Right lobe of liver (tissue), 6 donors: Measurements from ENCODE around the gene PLA2G4F. TPM values are rescaled to one million over a fixed set of nuclear protein-coding genes. Genes with fewer than 3 reads are reported as not detected.

ENCODE experiments used
- ATAC-seq, 4 donors: fragments of 200-7000 bp; cut with Tn5 transposase; one replicate each; pipeline ENCODE4 v1.9.1; 2020; ENCODE audit warnings: mild to moderate bottlenecking in 4 of 4, moderate library complexity in 4 of 4
- DNase-seq, 3 donors: peaks; one replicate each; pipeline ENCODE4 v3.0.0-alpha.2; 2020
- H3K27ac ChIP-seq, 3 donors: fragments of 200-600 bp; one replicate each; pipeline ENCODE4 v1.8.0; 2022
- H3K27me3 ChIP-seq, 2 donors: fragments of 200-600 bp; one replicate each; pipeline ENCODE4 v1.8.0; 2022
- H3K36me3 ChIP-seq, 4 donors: fragments of 200-600 bp; sonication (generic) in 1 of 4; one replicate each; pipeline versions ENCODE4 v1.5.1 to v1.8.0; 2017 to 2022; ENCODE audit warnings: control low read depth in 1 of 4
- H3K4me1 ChIP-seq, 4 donors: fragments of 200-600 bp; sonication (generic) in 1 of 4; one replicate each; pipeline versions ENCODE4 v1.5.1 to v1.8.0; 2017 to 2022; ENCODE audit warnings: control low read depth in 1 of 4
- H3K4me3 ChIP-seq, 3 donors: fragments of 200-600 bp; one replicate each; pipeline ENCODE4 v1.8.0; 2022
- H3K9me3 ChIP-seq, 4 donors: fragments of 200-600 bp; sonication (generic) in 1 of 4; one replicate each; pipeline versions ENCODE4 v1.5.1 to v1.8.0; 2017 to 2022; ENCODE audit warnings: control low read depth in 1 of 4
- CTCF ChIP-seq, 4 donors: fragments of 200-600 bp in 3 of 4; fragments of 450-650 bp in 1 of 4; IDR thresholded peaks; one replicate each; pipeline versions ENCODE4 v1.5.1 to v1.8.0; 2016 to 2022; ENCODE audit warnings: antibody characterized with exemption in 4 of 4, mild to moderate bottlenecking in 2 of 4
- POLR2A ChIP-seq: fragments of 450-650 bp; IDR thresholded peaks from one replicate; pipeline ENCODE4 v1.6.1; 2017; ENCODE audit warnings: antibody characterized with exemption, mild to moderate bottlenecking
- WGBS: methylation state at CpG from one replicate; pipeline ENCODE4 v1.1.6; 2018; ENCODE audit warnings: low coverage, low lambda C conversion rate; ENCODE audit not compliant: insufficient coverage; ENCODE audit errors: missing lambda C conversion rate; 5-methylcytosine and 5-hydroxymethylcytosine counted together
- intact Hi-C, 2 donors: fragments of 100-400 bp; cut with DNase I; formaldehyde crosslinking; loops; one replicate each; pipeline versions ENCODE4 v1.11.2 to v1.14.1; 2022
- total RNA-seq, 6 experiments: library from RNA; depleted of rRNA in 2 of 6; stranded (reverse); fragments of >200 nt in 2 of 6; fragmentation: NEBNext Ultra II Directional in 3 of 6; extraction: Animal tissue kit (Norgen Biotek cat#: 25700) in 3 of 6; gene quantifications; one replicate each; pipeline versions ENCODE4 v1.1.0 to v1.2.4, GENCODE V29; 2016 to 2023
- donor health status: DM: no; HTN: yes; CAD: no.
- donor health status: DM: no; HTN: no; CAD: no.
- donor health status: DM: no; HTN: no; CAD: no.
- donor health status: DM: no; HTN: yes; CAD: no.
- donor health status: DM: no; HTN: yes; CAD: no.

PLA2G4F gene
- total RNA-seq, 6 experiments from 2014 or later, result not detected

GRCh38 chr15:42199126-42199525 lies 42.7 kb upstream of the PLA2G4F start:
- no peak for DNase-seq
- no peaks in the 10 kb centered on the region for H3K27me3 ChIP-seq
- H3K9me3 ChIP-seq, result no peaks in the 10 kb centered on the region
- no peak overlapping the region for H3K27ac ChIP-seq
- H3K36me3 ChIP-seq, result peaks cover 0 to 10% (median 0%) of the 10 kb centered on the region in 4 donors
- no peaks in the 10 kb centered on the region for H3K4me1 ChIP-seq
- 96% methylated on average over 5 of the region's 5 CpGs for WGBS
- TF ChIP-seq CTCF (IDR thresholded peaks at IDR 0.05) (no peak), POLR2A (no peak)
- intact Hi-C loops, result no loop called here
- H3K4me3 ChIP-seq, result no peak overlapping the region
- ATAC-seq, result no peak

GRCh38 chr15:42198516-42198915 lies 42.1 kb upstream of the PLA2G4F start:
- H3K4me1 ChIP-seq, result no peaks in the 10 kb centered on the region
- H3K36me3 ChIP-seq, result peaks cover 0 to 10% (median 0%) of the 10 kb centered on the region in 4 donors
- H3K4me3 ChIP-seq, result no peak overlapping the region
- no peaks in the 10 kb centered on the region for H3K9me3 ChIP-seq
- ATAC-seq (no peak), DNase-seq (no peak)
- no peaks in the 10 kb centered on the region for H3K27me3 ChIP-seq
- H3K27ac ChIP-seq, result no peak overlapping the region
- no peak for TF ChIP-seq POLR2A
- no peak for TF ChIP-seq CTCF (IDR thresholded peaks at IDR 0.05)
- WGBS, result 100% methylated on average over 1 of the region's 1 CpG
- intact Hi-C loops, result no loop called here

GRCh38 chr15:42194513-42194912 lies 38.1 kb upstream of the PLA2G4F start:
- no peak overlapping the region for H3K4me3 ChIP-seq
- H3K27me3 ChIP-seq, result no peaks in the 10 kb centered on the region
- peaks cover 0 to 24% (median 4%) of the 10 kb centered on the region in 4 donors for H3K36me3 ChIP-seq
- peaks cover 0 to 4% (median 0%) of the 10 kb centered on the region in 4 donors for H3K4me1 ChIP-seq
- H3K27ac ChIP-seq, result no peak overlapping the region
- DNase-seq (peak in 2 of 3 donors; percentile 52 to 69), ATAC-seq (peak; percentile 60 to 99 (median 84))
- H3K9me3 ChIP-seq, result no peaks in the 10 kb centered on the region
- TF ChIP-seq POLR2A, result no peak
- no peak for TF ChIP-seq CTCF (IDR thresholded peaks at IDR 0.05)
- intact Hi-C loops, result no loop called here
- WGBS, result 43% methylated on average over 5 of the region's 5 CpGs

GRCh38 chr15:42193383-42193782 lies 36.9 kb upstream of the PLA2G4F start:
- Histone ChIP-seq H3K36me3 (peaks cover 0 to 25% (median 4%) of the 10 kb centered on the region in 4 donors), H3K27me3 (no peaks in the 10 kb centered on the region), H3K4me3 (no peak overlapping the region), H3K9me3 (no peaks in the 10 kb centered on the region), H3K4me1 (peaks cover 0 to 4% (median 0%) of the 10 kb centered on the region in 4 donors), H3K27ac (no peak overlapping the region)
- TF ChIP-seq POLR2A (no peak), CTCF (IDR thresholded peaks at IDR 0.05) (no peak)
- DNase-seq (no peak), ATAC-seq (no peak)
- 86% methylated on average over 3 of the region's 3 CpGs for WGBS
- intact Hi-C loops, result no loop called here
